GM19193 (cell line): ENCODE results near the gene C4orf17.
A peak's percentile ranks its signal among the peaks of the same experiment; 100 is the strongest.

Source experiments
- POLR2A ChIP-seq: IDR thresholded peaks from 4 replicates; pipeline ENCODE4 v1.6.1; 2011; ENCODE audit not compliant: insufficient read depth, insufficient read length; ENCODE audit errors: extremely low read depth

Gene C4orf17

DNA sequence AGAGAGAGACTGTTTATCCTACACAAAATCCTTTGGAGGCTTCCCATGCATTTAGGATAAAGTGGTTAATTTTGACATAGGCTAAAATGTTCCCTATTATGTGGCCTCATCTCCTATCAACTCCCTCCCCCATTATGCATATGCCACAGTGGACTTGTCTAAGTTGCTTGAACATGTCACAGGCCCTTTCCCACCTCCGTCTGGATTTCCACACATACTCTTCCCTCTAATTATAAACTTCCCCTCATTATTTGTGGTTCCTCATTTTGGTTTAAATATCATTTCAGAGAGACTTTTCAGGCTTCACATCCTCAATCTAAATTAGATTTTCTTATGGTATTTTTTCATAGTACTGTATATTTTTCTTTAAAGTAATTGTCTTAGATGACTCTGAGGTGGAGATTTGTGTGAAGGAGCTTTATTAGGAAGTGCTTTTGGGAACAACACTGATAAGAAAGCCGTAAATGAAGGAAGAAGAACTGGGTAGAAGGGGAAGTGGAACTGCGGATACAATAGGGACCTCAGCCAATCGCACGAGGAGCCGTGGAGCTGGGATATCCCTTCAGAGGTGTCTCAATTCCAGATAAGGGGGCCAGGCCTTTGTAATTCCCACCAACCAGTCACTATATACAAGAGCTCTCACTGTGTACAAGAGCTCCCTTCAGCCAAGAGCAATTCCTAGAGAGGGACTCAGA lies 7.9 kb downstream of the C4orf17 start:
- TF ChIP-seq POLR2A = no peak

GRCh38 chr4:99529228-99529627 lies 18.4 kb downstream of the C4orf17 start:
- no peak for TF ChIP-seq POLR2A

GRCh38 chr4:99529956-99530355 lies 19.1 kb downstream of the C4orf17 start:
- TF ChIP-seq POLR2A = no peak

DNA sequence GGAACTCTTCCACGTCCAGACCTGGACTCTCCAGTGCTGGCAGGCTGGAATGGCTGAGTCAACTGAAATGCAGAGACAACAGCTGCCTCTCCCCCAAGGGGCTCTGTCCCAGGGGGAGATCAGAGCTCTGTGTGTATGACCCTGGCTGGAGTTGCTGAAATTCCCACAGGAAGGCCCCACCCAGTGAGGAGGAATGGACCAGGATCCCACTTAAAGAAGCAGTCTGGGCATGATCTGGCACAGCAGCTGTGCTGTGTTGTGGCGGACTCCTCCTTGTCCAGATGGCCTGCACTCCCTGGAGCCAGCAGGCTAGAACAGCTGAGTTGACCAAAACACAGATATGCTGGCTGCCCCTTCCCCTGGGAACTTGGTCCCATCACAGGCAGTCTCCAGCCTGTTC lies 25.4 kb downstream of the C4orf17 start:
- no peak for TF ChIP-seq POLR2A

DNA sequence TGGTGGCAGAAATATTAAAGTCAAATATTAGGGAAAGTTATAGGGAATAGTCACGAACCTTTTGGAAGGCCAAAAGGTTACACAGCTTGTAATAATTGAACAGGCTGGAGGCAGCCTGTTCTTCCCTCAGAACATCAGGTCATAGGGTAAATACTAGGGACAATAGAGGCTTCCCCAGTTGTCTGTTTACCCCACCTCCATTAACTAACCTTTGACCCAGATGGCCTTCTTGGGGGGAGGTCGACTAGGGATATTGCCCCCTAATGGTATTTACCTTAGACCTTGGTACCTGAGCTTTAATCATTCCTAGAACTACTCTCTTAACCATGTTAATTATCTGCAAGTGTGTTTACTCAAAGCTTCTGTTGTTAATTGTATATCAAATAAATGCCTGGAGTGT lies 26.0 kb downstream of the C4orf17 start:
- TF ChIP-seq POLR2A = no peak

GRCh38 chr4:99537674-99538073 lies 26.9 kb downstream of the C4orf17 start:
- no peak for TF ChIP-seq POLR2A

GRCh38 chr4:99540277-99540939 lies 29.6 kb downstream of the C4orf17 start:
- no peak for TF ChIP-seq POLR2A

- no peak for TF ChIP-seq POLR2A
These were observed 42.1 kb downstream of the C4orf17 start for GRCh38 chr4:99552872-99553271.

DNA sequence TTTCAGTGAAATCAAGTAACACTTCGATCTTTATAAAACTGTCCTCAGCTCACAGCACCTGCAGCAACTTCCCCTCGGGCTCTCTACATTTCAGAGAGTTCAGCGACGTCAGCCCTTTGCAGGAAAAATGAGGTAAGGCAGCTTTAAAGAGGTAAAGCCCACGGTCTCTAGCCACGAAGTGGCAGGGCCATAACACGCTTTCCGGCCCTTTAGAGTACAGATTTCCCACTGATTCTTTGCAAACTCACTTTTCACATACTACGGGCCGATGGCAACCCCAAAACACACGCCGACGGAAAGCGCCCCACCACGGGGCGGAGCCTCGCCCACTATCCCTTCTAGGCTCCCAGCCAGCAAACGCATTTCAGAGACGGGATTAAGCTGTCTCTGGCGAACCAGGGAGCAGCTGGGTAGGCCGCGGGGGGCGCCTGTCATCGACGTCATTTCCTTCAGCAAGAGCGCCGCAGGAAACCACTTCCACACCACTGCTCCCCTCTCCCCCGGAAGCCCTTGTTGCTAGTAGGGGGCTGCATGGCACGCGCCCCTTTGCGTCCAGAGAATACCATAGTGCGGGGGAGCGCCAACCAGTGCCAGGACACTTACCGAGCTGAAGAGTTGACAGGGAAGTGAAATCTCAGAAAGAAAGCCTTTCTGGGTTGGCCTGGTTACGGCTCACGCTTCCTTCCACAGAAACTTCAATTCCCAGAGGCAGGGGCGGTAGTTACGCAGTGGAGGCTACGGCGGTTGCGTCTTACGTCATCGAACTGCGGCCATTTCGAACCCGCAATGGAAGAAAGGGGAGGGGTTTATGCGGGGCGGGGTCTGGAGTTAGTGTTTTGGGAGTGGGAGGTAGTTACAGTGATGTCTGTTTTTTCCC lies 52.7 kb downstream of the C4orf17 start, which contains the start of gene TRMT10A:
Gene TRMT10A (minus strand): TSS at position 730 of the 877 bp plus-strand sequence. CDS start 4,701 bp downstream, outside the sequence.
- peak; percentile 84 for TF ChIP-seq POLR2A

GRCh38 chr4:99564921-99565320 lies 54.1 kb downstream of the C4orf17 start:
- no peak for TF ChIP-seq POLR2A

- no peak for TF ChIP-seq POLR2A
These were observed 61.1 kb downstream of the C4orf17 start for GRCh38 chr4:99571883-99572282.

- no peak for TF ChIP-seq POLR2A
These were observed 61.9 kb downstream of the C4orf17 start for GRCh38 chr4:99572527-99573240.

DNA sequence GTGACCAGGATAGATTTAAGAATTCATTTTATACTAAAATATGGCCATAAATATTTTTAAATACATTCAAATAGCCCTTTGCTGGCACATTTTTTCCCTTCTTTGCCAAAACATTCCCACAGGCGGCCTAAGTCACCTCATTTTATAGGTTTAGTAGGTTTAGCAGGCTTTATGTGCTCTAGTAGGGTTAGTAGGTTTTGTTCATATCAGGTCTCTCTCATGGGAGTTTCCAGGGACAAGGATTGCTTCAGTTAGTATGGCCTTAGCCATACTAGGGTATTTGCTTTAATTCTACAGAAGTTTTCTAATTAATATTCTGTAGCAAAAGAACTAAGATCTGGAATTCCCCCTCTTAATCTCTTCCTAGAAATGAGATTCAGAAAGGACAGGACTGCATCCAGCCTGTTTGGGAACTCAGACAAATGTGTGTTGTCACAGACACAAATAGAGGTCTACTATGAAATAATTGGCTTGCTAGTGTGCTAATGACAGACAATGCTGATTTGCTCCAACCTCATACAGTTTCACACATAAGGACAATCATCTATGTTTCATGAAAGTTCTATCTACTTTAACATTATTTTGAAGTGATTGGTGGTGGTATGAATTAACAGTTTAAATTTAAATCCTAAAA lies 63.0 kb downstream of the C4orf17 start:
- TF ChIP-seq POLR2A = no peak

GRCh38 chr4:99574530-99575324 lies 63.9 kb downstream of the C4orf17 start, which contains the start of gene MTTP:
MTTP (plus strand) TSS chr4:99574824; CDS start chr4:99574910, 86 bp downstream.
- no peak for TF ChIP-seq POLR2A

- TF ChIP-seq POLR2A = no peak
These were observed 67.9 kb downstream of the C4orf17 start for GRCh38 chr4:99578714-99579113.
